GM18861 (cell line): ENCODE data around the gene SBSN.

Source experiments
- ATAC-seq: cut with Tn5 transposase; IDR thresholded peaks from one replicate; pipeline ENCODE4 v1.9.1; 2021; ENCODE audit not compliant: unreplicated experiment

Gene SBSN

GRCh38 chr19:35509018-35509652 is 19.0 kb downstream of the SBSN start:
- ATAC-seq, result no peak

GRCh38 chr19:35508129-35508528 is 20.0 kb downstream of the SBSN start:
- no peak for ATAC-seq

GRCh38 chr19:35507561-35507960 is 20.6 kb downstream of the SBSN start:
- ATAC-seq, result no peak

- no peak for ATAC-seq
Measured at GRCh38 chr19:35506011-35506410, 22.1 kb downstream of the SBSN start.

GRCh38 chr19:35502751-35503150 is 25.4 kb downstream of the SBSN start:
- no peak for ATAC-seq

GRCh38 chr19:35501684-35502083 is 26.4 kb downstream of the SBSN start:
- no peak for ATAC-seq

- ATAC-seq, result no peak
Measured at GRCh38 chr19:35500611-35501010, 27.5 kb downstream of the SBSN start.

- no peak for ATAC-seq
Measured at GRCh38 chr19:35498984-35499527, 29.1 kb downstream of the SBSN start.

- ATAC-seq, result no peak
Measured at GRCh38 chr19:35498220-35498619, 29.9 kb downstream of the SBSN start.

GRCh38 chr19:35497406-35497805 is 30.7 kb downstream of the SBSN start:
- no peak for ATAC-seq

GRCh38 chr19:35495107-35496064 is 32.7 kb downstream of the SBSN start:
- no peak for ATAC-seq

GRCh38 chr19:35493971-35494370 is 34.1 kb downstream of the SBSN start:
- ATAC-seq, result no peak

- ATAC-seq, result no peak
Measured at GRCh38 chr19:35491836-35492360, 36.2 kb downstream of the SBSN start.

- no peak for ATAC-seq
Measured at GRCh38 chr19:35490364-35490763, 37.7 kb downstream of the SBSN start, which contains the start of gene KRTDAP. TSS of gene KRTDAP (minus strand) at chr19:35490464. CDS start at chr19:35490442, 22 bp downstream.

- no peak for ATAC-seq
Measured at GRCh38 chr19:35488677-35489076, 39.4 kb downstream of the SBSN start.

GRCh38 chr19:35487656-35488182 is 40.4 kb downstream of the SBSN start:
- no peak for ATAC-seq

GRCh38 chr19:35486268-35486708 is 41.8 kb downstream of the SBSN start:
- no peak for ATAC-seq

GRCh38 chr19:35484252-35485036 is 43.7 kb downstream of the SBSN start:
- peak; percentile 86 for ATAC-seq

- ATAC-seq, result no peak
Measured at GRCh38 chr19:35483089-35483488, 45.0 kb downstream of the SBSN start.
